Non-pigmented ciliary epithelial cell (primary cell): Measurements from ENCODE around the gene ECD.

Experiments used
- DNase-seq: peaks from one replicate; pipeline ENCODE4 v3.0.0-alpha.2; 2010; ENCODE audit warnings: low read depth

The ECD gene

DNA sequence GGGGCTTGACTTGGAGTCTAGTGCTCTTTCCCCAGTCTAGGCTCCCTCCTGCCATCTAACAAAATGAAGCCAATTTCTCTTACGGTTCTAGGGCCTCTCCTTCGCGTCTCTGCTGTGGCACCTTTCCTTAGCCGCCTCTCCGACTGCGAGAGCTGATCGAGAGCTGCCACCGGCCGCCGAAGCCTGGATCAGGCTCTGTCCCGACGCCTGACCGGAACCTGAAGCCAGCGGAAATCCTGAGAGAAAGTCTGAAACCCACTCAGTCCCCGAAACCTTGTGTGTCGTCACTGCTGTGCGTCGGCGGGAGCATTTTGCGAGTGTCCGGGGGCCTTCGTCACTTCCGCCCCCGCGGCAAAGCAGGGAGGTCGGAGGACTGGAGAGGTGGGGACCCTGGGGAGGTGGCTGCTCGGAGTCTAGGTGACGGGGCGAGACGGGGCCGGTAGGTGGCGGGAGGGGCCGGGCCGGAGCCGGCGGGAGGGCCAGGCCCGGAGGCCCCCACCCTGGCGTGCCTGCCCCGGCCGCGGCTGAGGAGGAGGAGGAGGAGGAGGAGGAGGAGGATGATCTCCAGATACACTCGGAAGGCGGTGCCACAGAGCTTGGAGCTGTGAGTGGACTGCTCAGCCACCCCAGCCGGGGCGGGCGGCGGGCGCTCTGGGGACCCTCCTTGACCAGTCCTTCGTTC is at the start of gene ECD, which contains the start of gene FAM149B1:
Gene ECD, minus strand, starts transcription at position 226 of the 682 bp plus-strand sequence. CDS start 4,071 bp downstream, outside the sequence.
Gene FAM149B1, plus strand, starts transcription at position 337 of the 682 bp plus-strand sequence. Its CDS starts 221 bp downstream, at position 558.
- DNase-seq: peak; percentile 70

GRCh38 chr10:73215749-73216148 is 47.9 kb upstream of the ECD start:
- DNase-seq: no peak

DNA sequence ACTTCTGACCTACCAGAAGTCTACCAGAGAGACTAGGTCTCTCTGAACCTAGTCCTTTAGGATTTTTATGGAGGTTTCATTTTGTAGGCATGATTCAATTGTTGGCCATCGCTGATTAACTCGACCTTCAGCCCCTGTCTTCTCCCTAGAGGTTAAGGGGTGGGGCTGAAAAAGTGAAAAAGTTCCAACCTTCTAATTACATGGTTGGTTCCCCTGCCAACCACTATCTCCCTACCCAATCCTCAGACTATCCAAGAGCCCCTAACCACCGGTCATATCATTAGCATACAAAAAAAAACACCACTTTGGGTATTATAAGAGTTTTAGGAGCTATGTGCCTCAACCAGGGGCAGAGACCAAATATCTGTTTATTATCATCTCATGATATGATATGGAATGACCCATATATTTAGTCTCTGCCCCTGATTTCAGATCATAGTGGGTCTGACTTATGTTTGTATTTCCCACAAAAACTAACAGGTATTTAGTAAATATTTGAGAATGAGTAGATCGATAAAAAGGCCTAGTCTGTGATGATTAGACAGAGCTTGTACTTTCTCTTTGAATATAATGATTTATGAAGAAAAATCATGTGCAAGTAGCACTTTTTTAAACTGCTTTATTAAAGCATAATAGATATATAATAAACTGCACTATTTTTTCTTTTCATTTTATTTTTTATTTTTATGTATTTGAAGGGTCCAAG is 43.5 kb upstream of the ECD start:
- no peak for DNase-seq

GRCh38 chr10:73210395-73211105 is 42.7 kb upstream of the ECD start:
- no peak for DNase-seq

DNA sequence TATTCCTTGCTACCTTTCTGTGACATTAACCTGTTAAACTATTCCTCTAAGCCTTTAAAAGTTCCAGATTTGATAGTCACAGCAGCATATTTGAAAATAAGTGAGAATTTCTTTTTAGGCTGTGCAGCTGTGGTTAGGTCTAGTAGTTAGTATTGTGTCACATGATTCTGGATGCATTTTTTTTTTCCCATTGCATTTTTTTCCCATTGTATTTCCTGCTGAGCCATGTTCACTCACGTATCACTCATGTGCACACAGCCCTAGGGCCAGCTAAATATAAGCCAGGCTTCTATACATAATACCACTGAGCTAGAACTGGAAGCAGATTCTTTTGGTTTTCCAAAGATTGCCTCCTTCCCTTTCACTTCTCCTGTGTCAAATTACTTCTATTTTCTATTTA is 41.9 kb upstream of the ECD start:
- DNase-seq: peak; percentile 19

- no peak for DNase-seq
Observed at GRCh38 chr10:73207883-73208282, 40.1 kb upstream of the ECD start.

DNA sequence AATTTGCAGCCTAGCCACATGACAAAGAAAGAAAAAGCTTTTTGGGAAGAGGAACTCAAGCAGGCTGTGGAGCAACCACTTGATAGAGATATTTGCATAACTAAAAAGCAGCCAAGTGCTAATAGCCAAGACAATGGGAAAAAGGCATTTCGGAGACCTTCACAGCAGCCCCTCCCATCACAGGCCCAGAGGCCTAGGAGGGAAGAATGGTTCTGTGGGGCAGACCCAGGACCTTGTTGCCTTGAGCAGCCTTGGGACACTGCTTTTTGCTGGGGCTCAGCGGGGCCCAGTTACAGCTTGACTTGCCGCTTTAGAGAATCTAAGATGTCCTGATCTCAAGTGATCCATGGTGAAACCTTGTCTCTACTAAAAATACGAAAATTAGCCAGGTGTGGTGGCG is 38.6 kb upstream of the ECD start:
- DNase-seq: no peak

DNA sequence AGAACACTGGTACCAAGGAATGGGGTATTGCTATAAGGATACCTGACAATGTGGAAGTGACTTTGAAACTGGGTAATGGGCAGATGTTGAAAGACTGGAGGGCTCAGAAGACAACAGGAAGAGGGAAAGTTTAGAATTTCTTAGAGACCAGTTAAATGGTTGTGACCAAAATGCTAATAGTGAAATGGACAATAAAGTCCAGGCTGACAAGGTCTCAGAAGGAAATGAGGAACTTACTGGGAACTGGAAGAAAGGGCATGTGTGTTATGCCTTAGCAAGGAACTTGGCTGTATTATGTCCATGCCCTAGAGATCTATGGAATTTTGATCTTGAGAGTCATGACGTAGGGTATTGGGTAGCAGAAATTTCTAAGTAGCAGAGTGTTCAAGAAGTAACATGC is 38.1 kb upstream of the ECD start:
- DNase-seq: no peak

GRCh38 chr10:73205081-73205480 is 37.3 kb upstream of the ECD start:
- DNase-seq: no peak

GRCh38 chr10:73190188-73190587 is 22.4 kb upstream of the ECD start:
- DNase-seq: no peak

DNA sequence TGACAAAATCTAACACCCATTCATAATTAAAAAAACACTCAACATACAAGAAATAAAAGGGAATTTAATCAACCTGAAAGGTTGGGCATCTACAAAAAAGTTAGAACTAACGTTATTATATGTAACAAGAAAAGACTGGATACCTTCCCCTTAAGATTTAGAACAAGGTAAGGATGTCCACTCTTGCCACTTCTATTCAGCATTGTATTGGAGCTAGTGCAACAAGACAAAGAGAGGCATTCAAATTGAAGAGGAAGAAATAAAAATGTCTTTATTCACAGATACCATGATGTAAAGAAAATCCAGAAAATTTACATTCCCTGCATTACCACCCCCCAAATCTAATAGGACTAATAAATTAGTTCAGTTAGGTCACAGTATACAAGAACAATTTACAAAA is 18.5 kb upstream of the ECD start:
- no peak for DNase-seq

DNA sequence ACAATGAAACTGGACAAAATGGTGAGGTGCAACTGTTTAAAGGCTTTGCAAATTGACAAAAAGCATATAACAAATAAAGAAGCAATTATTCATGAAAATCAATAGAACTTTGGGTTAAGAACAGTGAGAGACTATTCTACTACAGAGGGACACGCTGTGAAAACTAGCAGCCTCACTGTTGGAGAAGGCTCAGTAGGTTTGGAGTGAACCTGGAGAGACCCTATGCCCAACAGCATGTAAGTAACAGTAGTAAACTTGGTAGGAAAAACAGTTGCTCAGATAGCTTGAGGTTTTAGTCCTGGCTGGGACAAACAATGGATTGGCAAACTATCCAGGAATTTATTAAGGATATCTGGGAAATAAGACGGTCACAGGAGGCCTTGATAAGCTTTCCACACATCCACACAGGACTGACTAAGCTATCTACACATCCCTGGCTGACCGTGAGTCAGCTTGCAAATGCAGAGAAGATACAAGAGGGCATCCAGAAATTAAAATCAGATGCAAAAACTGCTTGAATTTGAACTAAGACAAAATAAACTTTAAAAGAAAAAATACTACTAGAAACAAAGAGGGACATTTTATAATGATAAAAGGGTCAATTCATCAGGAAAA is 16.0 kb upstream of the ECD start:
- DNase-seq: peak; percentile 44

GRCh38 chr10:73182568-73182967 is 14.8 kb upstream of the ECD start:
- peak; percentile 63 for DNase-seq

GRCh38 chr10:73174148-73174925 is 6.5 kb upstream of the ECD start:
- no peak for DNase-seq

GRCh38 chr10:73172867-73173266 is 5.1 kb upstream of the ECD start:
- no peak for DNase-seq

GRCh38 chr10:73169320-73169719 is 1.5 kb upstream of the ECD start:
- DNase-seq: no peak

DNA sequence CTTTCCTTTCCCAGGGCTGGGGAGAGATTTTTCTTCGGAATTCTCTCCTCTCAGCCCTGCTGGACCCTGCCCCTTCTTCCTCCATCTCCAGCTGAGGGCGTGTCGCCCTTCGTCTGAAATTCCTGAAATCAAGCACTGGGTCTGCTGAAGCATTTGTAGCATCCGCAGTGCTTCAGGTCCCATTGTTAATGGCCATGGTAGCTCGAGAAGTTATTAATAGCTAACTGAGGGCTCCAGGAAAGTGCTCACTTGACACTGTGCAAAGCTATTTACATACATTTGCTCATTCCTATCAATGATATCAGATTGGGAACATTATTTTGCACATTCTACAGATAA is 626 bp upstream of the ECD start:
- DNase-seq: no peak

DNA sequence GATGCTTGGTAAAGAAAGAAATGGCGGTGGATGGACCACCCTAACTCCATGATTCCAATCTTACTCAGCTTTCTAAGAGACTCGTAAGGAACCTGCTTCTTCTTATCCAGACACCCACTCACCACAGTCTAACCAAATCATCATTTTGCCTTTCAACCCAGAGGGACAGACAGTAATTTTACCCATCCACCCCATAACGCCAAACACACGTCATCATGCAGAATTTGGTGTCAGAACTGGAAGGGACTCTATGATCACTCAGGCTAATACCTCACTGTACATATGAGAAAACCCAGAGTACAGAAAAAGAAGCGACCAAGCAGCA is 388 bp downstream of the ECD start:
- DNase-seq: no peak

GRCh38 chr10:73166972-73167371 is 836 bp downstream of the ECD start:
- DNase-seq: no peak

DNA sequence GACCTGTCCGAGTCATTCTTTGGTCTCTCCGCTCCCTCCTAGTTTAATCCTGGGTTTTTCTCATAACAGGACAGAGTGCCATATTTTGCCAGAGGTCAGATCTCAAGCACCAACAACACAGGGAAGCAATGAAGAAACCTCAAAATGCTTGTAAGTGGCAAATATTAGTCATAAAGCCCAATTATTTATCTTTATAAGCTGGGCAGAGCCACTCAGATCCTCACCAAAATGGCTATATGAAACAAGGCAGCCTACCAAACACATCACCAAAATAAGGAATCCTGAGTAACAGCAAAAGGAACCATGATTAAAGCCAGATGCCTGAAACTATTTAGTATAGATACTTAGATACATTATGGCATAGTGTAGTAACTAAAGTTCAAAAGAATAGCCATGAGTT is 4.7 kb downstream of the ECD start:
- no peak for DNase-seq

GRCh38 chr10:73161662-73162061 is 6.1 kb downstream of the ECD start:
- no peak for DNase-seq

GRCh38 chr10:73161079-73161478 is 6.7 kb downstream of the ECD start:
- no peak for DNase-seq
